ENCODE results near the gene ELK4. TPM values are rescaled to one million over a fixed set of nuclear protein-coding genes. Genes with fewer than 3 reads are reported as not detected.

Gene ELK4
- polyA plus RNA-seq, 1 of the 3 experiments (the other 2 are of a cell fraction): 2.6 TPM

DNA sequence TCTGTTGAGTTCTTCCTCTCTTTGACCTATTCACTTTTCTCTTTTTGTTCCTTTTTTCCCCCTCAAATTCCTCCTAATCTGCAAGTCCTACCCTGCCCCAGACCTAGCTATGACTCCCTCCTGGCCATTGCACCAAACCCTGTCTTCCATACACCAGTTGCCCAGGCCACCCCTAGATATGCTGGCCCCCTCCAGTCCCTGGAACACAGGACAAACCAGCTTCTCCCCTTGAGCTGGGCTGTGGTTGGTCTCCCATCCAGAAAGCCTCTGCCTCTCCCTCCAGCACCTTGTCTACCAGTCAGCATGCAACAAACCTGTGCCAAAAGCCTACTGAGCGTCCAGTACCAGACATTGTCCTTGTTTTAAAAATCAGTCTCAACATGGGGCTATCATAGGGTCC is 59.4 kb downstream of the ELK4 start:
- no peaks in the 10 kb centered on the region for H3K9me3 ChIP-seq

DNA sequence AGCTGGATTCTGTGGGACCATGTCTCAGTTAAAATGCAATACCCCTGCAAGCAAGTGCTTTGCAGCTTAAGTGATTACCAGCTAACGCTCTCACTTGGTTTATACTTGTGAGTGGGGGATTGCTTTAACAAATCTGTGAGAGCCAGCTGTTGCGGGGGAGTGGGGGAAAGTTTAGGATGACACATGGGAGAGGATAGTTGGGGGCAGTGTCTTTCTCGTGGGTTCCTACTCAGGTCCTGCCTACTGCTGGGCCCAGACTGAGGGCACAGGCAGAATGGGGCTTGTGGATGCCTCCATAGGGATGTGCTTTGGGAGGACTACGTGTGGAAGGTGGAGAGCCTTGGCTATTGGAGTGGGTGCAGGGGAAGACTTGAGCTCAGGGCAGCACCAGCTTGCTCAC is 60.1 kb downstream of the ELK4 start:
- no peak for TF ChIP-seq GATA2 (CRISPR knock-in tag; IDR thresholded peaks at IDR 0.05)
- TF ChIP-seq SIN3A (IDR thresholded peaks at IDR 0.05; ENCODE audit: borderline replicate concordance, low read depth, low read length): no peak
- TF ChIP-seq, protein P1, sequence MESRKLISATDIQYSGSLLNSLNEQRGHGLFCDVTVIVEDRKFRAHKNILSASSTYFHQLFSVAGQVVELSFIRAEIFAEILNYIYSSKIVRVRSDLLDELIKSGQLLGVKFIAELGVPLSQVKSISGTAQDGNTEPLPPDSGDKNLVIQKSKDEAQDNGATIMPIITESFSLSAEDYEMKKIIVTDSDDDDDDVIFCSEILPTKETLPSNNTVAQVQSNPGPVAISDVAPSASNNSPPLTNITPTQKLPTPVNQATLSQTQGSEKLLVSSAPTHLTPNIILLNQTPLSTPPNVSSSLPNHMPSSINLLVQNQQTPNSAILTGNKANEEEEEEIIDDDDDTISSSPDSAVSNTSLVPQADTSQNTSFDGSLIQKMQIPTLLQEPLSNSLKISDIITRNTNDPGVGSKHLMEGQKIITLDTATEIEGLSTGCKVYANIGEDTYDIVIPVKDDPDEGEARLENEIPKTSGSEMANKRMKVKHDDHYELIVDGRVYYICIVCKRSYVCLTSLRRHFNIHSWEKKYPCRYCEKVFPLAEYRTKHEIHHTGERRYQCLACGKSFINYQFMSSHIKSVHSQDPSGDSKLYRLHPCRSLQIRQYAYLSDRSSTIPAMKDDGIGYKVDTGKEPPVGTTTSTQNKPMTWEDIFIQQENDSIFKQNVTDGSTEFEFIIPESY (IDR thresholded peaks at IDR 0.05; ENCODE audit: borderline replicate concordance, low read depth): no peak
- TF ChIP-seq EP300 (IDR thresholded peaks at IDR 0.05; ENCODE audit: borderline replicate concordance in 1 of 2, low read depth in 1 of 2, low read length in 1 of 2): no peak
- TF ChIP-seq FOXJ3 (CRISPR knock-in tag; IDR thresholded peaks at IDR 0.05): no peak
- TF ChIP-seq, protein P2, sequence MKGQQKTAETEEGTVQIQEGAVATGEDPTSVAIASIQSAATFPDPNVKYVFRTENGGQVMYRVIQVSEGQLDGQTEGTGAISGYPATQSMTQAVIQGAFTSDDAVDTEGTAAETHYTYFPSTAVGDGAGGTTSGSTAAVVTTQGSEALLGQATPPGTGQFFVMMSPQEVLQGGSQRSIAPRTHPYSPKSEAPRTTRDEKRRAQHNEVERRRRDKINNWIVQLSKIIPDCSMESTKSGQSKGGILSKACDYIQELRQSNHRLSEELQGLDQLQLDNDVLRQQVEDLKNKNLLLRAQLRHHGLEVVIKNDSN (IDR thresholded peaks at IDR 0.05; ENCODE audit: borderline replicate concordance, low read depth): no peak
- no peak for TF ChIP-seq JUND (IDR thresholded peaks at IDR 0.05)
- TF ChIP-seq NFIC (IDR thresholded peaks at IDR 0.05; ENCODE audit: borderline replicate concordance): no peak
- TF ChIP-seq MEF2A (IDR thresholded peaks at IDR 0.05; ENCODE audit: borderline replicate concordance, low read depth): no peak
- peaks cover 0 to 2% of the 10 kb centered on the region in 2 experiments; a peak in 1 of 4 replicates for H3K4me1 ChIP-seq (ENCODE audit: control insufficient read depth in 1 of 2, insufficient read depth in 2 of 2, low read depth in 1 of 2, low read length in 1 of 2)
- H3K79me2 ChIP-seq (ENCODE audit: insufficient read depth): no peaks in the 10 kb centered on the region
- no peaks in the 10 kb centered on the region for H3K9me2 ChIP-seq
- H3K27me3 ChIP-seq (ENCODE audit: insufficient read depth): peaks cover 67% of the 10 kb centered on the region
- DNase-seq: no peak
- H3K9me3 ChIP-seq: no peaks in the 10 kb centered on the region
- WGBS (ENCODE audit: low lambda C conversion rate): 49% methylated on average over 4 of the region's 4 CpGs
- H3K9ac ChIP-seq: no peak overlapping the region
- no peaks in the 10 kb centered on the region for H4K20me1 ChIP-seq (ENCODE audit: insufficient read depth)
- H3K36me3 ChIP-seq (replicated peaks in 1 of 2; ENCODE audit: control insufficient read depth in 1 of 2, insufficient read depth in 2 of 2, low read length in 1 of 2): no peaks in the 10 kb centered on the region
- H3K4me3 ChIP-seq (ENCODE audit: low read depth in 2 of 2, low read length in 1 of 2): no peak overlapping the region
- CTCF ChIA-PET: interaction anchor here (1.3 to 3.1 kb wide), 3 partner anchors 20 to 86 kb away, joined by 4 to 12 read pairs (median 6); no protein-coding TSS in a partner anchor
- H3K27ac ChIP-seq (ENCODE audit: low read depth in 2 of 2, low read length in 1 of 2): no peak overlapping the region
- POLR2A ChIA-PET: no interaction called here
- H3F3A ChIP-seq (replicated peaks; ENCODE audit: insufficient read depth): no peaks in the 10 kb centered on the region
- no peak overlapping the region for H3K4me2 ChIP-seq
- no peak overlapping the region for H2AFZ ChIP-seq (ENCODE audit: low read depth)

More for the DNA sequence above, 59.4 kb downstream of the ELK4 start:
- H3K27ac ChIP-seq (ENCODE audit: low read depth in 2 of 2, low read length in 1 of 2): no peak overlapping the region
- no peak overlapping the region for H3K9ac ChIP-seq
- no peaks in the 10 kb centered on the region for H4K20me1 ChIP-seq (ENCODE audit: insufficient read depth)
- no peak for DNase-seq
- H3K4me1 ChIP-seq (ENCODE audit: control insufficient read depth in 1 of 2, insufficient read depth in 2 of 2, low read depth in 1 of 2, low read length in 1 of 2): peaks cover 0 to 2% of the 10 kb centered on the region in 2 experiments; a peak in 1 of 4 replicates
- POLR2A ChIA-PET: no interaction called here
- WGBS (ENCODE audit: low lambda C conversion rate): 8% methylated on average over 1 of the region's 1 CpG
- H3K79me2 ChIP-seq (ENCODE audit: insufficient read depth): no peaks in the 10 kb centered on the region
- no peak overlapping the region for H2AFZ ChIP-seq (ENCODE audit: low read depth)
- CTCF ChIA-PET: interaction anchor here (0.7 to 3.4 kb wide), 5 partner anchors 10 to 85 kb away, joined by 3 to 19 read pairs (median 4); no protein-coding TSS in a partner anchor
- H3K4me2 ChIP-seq: no peak overlapping the region
- H3K36me3 ChIP-seq (replicated peaks in 1 of 2; ENCODE audit: control insufficient read depth in 1 of 2, insufficient read depth in 2 of 2, low read length in 1 of 2): no peaks in the 10 kb centered on the region
- H3F3A ChIP-seq (replicated peaks; ENCODE audit: insufficient read depth): no peaks in the 10 kb centered on the region
- H3K4me3 ChIP-seq (ENCODE audit: low read depth in 2 of 2, low read length in 1 of 2): no peak overlapping the region
- TF ChIP-seq RFX5 (IDR thresholded peaks at IDR 0.05; ENCODE audit: low read length): no peak
- no peaks in the 10 kb centered on the region for H3K9me2 ChIP-seq
- peaks cover 61% of the 10 kb centered on the region for H3K27me3 ChIP-seq (ENCODE audit: insufficient read depth)

All from SK-N-SH (cell line).